ENCODE measurements around the gene SRGAP3.

The SRGAP3 gene

GRCh38 chr3:8975081-8976020 lies 274.1 kb downstream of the SRGAP3 start:
- Histone ChIP-seq H3K9me3 (ENCODE audit: control insufficient read depth, low read depth, low read length) (no peaks in the 10 kb centered on the region), H3K4me1 (ENCODE audit: control insufficient read depth, low read depth, low read length) (peaks cover 6% of the 10 kb centered on the region), H3K27ac (ENCODE audit: low read length) (no peak overlapping the region), H3K36me3 (ENCODE audit: control insufficient read depth, low read depth, low read length) (no peaks in the 10 kb centered on the region), H3K4me3 (ENCODE audit: low read length) (no peak overlapping the region), H3K27me3 (ENCODE audit: control insufficient read depth, insufficient read depth, low read length) (peaks cover 6% of the 10 kb centered on the region), H3K9ac (ENCODE audit: low read length) (no peak overlapping the region)

- Histone ChIP-seq H3K4me3 (ENCODE audit: low read length) (no peak overlapping the region), H3K9ac (ENCODE audit: low read length) (no peak overlapping the region), H3K36me3 (ENCODE audit: control insufficient read depth, low read depth, low read length) (no peaks in the 10 kb centered on the region), H3K27me3 (ENCODE audit: control insufficient read depth, insufficient read depth, low read length) (peaks cover 6% of the 10 kb centered on the region), H3K27ac (ENCODE audit: low read length) (no peak overlapping the region), H3K9me3 (ENCODE audit: control insufficient read depth, low read depth, low read length) (no peaks in the 10 kb centered on the region), H3K4me1 (ENCODE audit: control insufficient read depth, low read depth, low read length) (peaks cover 6% of the 10 kb centered on the region)
These were observed 275.0 kb downstream of the SRGAP3 start for GRCh38 chr3:8974458-8974857.

DNA sequence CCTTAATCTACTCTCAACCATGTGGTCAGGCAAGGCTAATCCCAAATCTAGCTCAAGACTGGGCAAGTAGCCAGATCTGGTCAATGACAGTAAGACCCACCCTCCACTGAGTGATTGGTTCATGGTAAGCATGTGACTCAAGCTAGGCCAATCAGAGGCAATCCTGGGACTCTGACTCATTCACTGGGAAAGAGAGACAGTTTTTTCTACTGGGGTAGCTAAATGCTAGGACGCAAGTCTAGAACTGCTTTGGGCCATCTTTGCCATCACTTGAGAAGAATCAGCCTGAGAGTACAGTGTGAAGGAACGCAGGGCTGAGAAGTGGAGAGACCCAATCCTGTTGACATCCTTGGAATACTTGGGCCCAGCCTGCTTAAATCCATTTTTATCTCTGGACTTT lies 276.8 kb downstream of the SRGAP3 start:
- Histone ChIP-seq H3K36me3 (ENCODE audit: control insufficient read depth, low read depth, low read length) (no peaks in the 10 kb centered on the region), H3K4me3 (ENCODE audit: low read length) (no peak overlapping the region), H3K4me1 (ENCODE audit: control insufficient read depth, low read depth, low read length) (peaks cover 6% of the 10 kb centered on the region), H3K27me3 (ENCODE audit: control insufficient read depth, insufficient read depth, low read length) (peaks cover 15% of the 10 kb centered on the region), H3K9me3 (ENCODE audit: control insufficient read depth, low read depth, low read length) (no peaks in the 10 kb centered on the region), H3K27ac (ENCODE audit: low read length) (no peak overlapping the region), H3K9ac (ENCODE audit: low read length) (no peak overlapping the region)

GRCh38 chr3:8970971-8971589 lies 278.4 kb downstream of the SRGAP3 start:
- peaks cover 6% of the 10 kb centered on the region for H3K4me1 ChIP-seq (ENCODE audit: control insufficient read depth, low read depth, low read length)
- peaks cover 15% of the 10 kb centered on the region for H3K27me3 ChIP-seq (ENCODE audit: control insufficient read depth, insufficient read depth, low read length)
- H3K27ac ChIP-seq (ENCODE audit: low read length) = no peak overlapping the region
- no peak overlapping the region for H3K9ac ChIP-seq (ENCODE audit: low read length)
- H3K36me3 ChIP-seq (ENCODE audit: control insufficient read depth, low read depth, low read length) = no peaks in the 10 kb centered on the region
- H3K9me3 ChIP-seq (ENCODE audit: control insufficient read depth, low read depth, low read length) = no peaks in the 10 kb centered on the region
- H3K4me3 ChIP-seq (ENCODE audit: low read length) = no peak overlapping the region

DNA sequence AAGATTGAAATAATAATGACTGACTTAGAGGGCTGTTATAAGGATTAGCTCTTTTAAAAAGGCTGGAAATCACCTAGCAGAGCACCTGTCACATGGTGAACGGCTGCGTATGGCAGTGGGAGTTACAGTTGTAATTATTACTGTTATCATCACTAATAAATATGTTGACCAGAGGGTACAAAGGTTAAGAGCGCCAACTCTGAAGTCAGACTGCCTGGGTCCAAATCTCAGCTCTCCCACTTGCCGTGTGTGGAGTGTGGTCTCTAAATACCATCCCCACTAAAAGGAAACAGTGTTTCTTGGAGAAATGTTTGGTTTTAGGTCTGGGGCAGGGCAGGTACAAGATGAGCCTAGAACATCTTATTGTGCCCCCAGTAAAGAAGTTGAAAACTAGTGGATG lies 280.2 kb downstream of the SRGAP3 start:
- Histone ChIP-seq H3K4me3 (ENCODE audit: low read length) (no peak overlapping the region), H3K36me3 (ENCODE audit: control insufficient read depth, low read depth, low read length) (no peaks in the 10 kb centered on the region), H3K9me3 (ENCODE audit: control insufficient read depth, low read depth, low read length) (no peaks in the 10 kb centered on the region), H3K9ac (ENCODE audit: low read length) (no peak overlapping the region), H3K4me1 (ENCODE audit: control insufficient read depth, low read depth, low read length) (peaks cover 7% of the 10 kb centered on the region), H3K27ac (ENCODE audit: low read length) (no peak overlapping the region), H3K27me3 (ENCODE audit: control insufficient read depth, insufficient read depth, low read length) (peaks cover 15% of the 10 kb centered on the region)

DNA sequence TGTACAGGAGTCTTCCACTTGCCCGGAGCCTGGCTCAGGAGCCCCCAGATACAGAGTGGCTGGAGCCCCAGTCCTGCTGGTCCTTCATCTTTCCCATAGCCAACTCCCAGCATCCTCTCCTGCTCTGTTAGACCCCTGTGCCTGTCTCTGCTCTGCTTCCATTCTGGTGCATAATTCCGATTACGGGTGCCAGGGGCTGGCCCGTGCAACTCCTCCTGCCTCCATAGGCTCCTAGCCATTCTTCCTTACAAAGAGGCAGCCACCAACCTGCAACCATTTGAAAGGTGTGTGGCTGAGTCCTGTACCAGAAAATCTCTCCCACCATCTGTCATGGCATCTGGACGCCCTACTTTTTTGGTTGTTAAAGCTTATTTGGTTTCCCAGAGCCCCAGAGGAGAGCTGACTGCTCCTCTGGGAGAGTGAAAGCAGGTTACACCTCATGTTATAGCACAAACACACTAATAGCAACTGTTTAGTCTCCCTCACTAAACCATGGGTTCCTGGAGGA lies 281.0 kb downstream of the SRGAP3 start:
- no peak overlapping the region for H3K9ac ChIP-seq (ENCODE audit: low read length)
- no peak overlapping the region for H3K4me3 ChIP-seq (ENCODE audit: low read length)
- H3K27ac ChIP-seq (ENCODE audit: low read length) = no peak overlapping the region
- H3K9me3 ChIP-seq (ENCODE audit: control insufficient read depth, low read depth, low read length) = no peaks in the 10 kb centered on the region
- H3K27me3 ChIP-seq (ENCODE audit: control insufficient read depth, insufficient read depth, low read length) = peaks cover 15% of the 10 kb centered on the region
- H3K4me1 ChIP-seq (ENCODE audit: control insufficient read depth, low read depth, low read length) = peaks cover 12% of the 10 kb centered on the region
- no peaks in the 10 kb centered on the region for H3K36me3 ChIP-seq (ENCODE audit: control insufficient read depth, low read depth, low read length)

DNA sequence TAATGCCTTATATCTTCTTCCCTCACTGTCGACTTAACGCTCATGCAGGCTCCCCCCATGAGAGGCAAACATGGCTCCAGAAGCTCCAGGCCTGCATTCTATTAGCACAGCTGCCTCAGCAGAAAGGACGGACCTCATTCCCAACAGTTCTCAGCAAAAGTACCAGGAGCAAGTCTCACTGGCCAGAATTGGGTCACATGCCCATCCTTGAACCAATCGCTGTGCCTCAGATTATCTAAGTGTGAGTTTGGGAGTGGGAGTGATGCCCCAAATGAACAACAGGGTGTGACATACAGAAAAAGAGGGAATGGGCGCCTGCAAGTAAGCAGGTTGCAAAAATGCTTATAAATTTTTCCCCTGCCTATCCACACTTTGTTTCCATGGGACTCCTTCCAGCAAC lies 281.9 kb downstream of the SRGAP3 start:
- peaks cover 15% of the 10 kb centered on the region for H3K27me3 ChIP-seq (ENCODE audit: control insufficient read depth, insufficient read depth, low read length)
- H3K27ac ChIP-seq (ENCODE audit: low read length) = no peak overlapping the region
- H3K9me3 ChIP-seq (ENCODE audit: control insufficient read depth, low read depth, low read length) = no peaks in the 10 kb centered on the region
- H3K9ac ChIP-seq (ENCODE audit: low read length) = no peak overlapping the region
- no peaks in the 10 kb centered on the region for H3K36me3 ChIP-seq (ENCODE audit: control insufficient read depth, low read depth, low read length)
- no peak overlapping the region for H3K4me3 ChIP-seq (ENCODE audit: low read length)
- peaks cover 12% of the 10 kb centered on the region for H3K4me1 ChIP-seq (ENCODE audit: control insufficient read depth, low read depth, low read length)

GRCh38 chr3:8966820-8967348 lies 282.6 kb downstream of the SRGAP3 start:
- no peak overlapping the region for H3K4me3 ChIP-seq (ENCODE audit: low read length)
- no peaks in the 10 kb centered on the region for H3K36me3 ChIP-seq (ENCODE audit: control insufficient read depth, low read depth, low read length)

DNA sequence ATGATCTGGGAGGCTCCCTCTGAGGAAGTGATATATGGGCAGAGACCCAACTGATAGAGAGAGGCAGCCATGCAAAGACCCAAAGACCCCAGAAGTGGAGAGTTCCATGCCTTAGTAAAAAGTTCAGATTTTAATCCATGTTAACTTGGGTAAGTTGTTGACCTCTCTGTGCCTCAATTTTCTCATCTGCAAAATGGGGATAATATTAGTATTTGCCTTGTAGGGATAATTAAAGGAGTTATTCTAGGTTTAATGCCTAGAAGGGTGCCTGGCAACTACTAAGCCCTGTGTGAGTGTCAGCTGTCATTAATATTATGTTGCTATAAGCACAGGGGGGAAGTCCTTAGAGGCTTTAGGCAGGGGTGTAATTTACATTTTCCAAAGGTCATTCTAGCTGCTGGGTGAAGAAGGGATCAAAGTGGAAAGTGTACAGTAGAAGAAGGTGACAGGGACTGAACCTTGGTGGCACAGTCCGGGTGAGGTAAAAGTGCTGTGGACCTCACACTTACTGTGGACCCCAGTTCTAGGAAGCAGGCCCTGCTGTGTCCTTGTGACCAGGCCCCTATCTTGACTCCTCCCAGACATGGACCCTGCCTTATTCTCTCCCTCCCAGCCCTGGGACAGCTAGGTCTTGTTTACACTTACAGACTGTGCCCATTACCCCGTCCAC lies 283.2 kb downstream of the SRGAP3 start:
- no peaks in the 10 kb centered on the region for H3K9me3 ChIP-seq (ENCODE audit: control insufficient read depth, low read depth, low read length)
- no peak overlapping the region for H3K9ac ChIP-seq (ENCODE audit: low read length)
- H3K4me3 ChIP-seq (ENCODE audit: low read length) = no peak overlapping the region
- peaks cover 12% of the 10 kb centered on the region for H3K4me1 ChIP-seq (ENCODE audit: control insufficient read depth, low read depth, low read length)
- H3K36me3 ChIP-seq (ENCODE audit: control insufficient read depth, low read depth, low read length) = no peaks in the 10 kb centered on the region
- no peak overlapping the region for H3K27ac ChIP-seq (ENCODE audit: low read length)
- H3K27me3 ChIP-seq (ENCODE audit: control insufficient read depth, insufficient read depth, low read length) = peaks cover 9% of the 10 kb centered on the region

More at GRCh38 chr3:8966820-8967348, 282.6 kb downstream of the SRGAP3 start:
- Histone ChIP-seq H3K27me3 (ENCODE audit: control insufficient read depth, insufficient read depth, low read length) (peaks cover 14% of the 10 kb centered on the region), H3K4me1 (ENCODE audit: control insufficient read depth, low read depth, low read length) (peaks cover 12% of the 10 kb centered on the region), H3K27ac (ENCODE audit: low read length) (no peak overlapping the region), H3K9ac (ENCODE audit: low read length) (no peak overlapping the region), H3K9me3 (ENCODE audit: control insufficient read depth, low read depth, low read length) (no peaks in the 10 kb centered on the region)

DNA sequence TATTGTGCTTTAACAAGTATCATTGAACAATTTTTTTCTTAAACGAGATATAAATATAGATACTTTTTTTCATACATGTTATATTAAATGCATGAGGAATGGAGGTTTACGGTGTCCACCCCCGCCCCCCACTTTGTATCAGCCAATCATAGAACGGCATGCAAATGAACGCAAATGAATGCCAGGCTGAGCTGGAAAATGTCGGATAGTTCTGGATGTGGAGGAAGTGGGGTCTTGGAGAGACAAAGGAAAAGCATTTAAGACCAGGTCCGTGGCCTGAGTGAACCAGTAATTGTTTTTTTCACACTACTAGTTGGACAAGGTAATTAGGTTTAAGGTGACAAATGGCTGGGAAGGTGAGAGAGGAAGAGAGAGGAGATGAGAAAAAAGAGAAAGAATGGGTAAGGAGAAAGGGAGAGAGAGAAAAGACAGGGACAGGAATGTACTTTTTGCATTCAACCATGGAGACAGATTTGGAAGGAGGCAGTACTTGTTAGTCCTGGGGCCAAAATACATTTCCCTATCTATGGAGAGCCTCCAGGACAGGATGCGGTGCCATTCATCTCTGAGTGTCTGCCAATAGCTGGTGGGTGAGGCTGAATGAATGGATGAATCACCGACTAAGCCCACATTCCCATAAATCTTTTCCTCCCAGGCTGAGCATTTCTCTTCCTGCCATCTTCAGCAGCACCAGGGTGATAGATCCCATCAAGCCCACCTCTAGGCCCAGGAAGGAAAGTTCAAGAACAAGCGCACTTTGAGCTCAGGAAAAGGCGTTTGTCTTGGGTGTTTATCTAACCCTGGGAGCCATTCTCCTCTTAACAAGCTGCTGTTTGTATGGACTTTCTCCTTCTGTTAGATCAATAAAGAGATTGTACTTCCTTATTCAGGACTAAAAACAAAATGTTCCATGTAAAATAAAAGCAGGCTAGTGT lies 284.7 kb downstream of the SRGAP3 start:
- H3K4me3 ChIP-seq (ENCODE audit: low read length) = no peak overlapping the region
- no peaks in the 10 kb centered on the region for H3K9me3 ChIP-seq (ENCODE audit: control insufficient read depth, low read depth, low read length)
- H3K36me3 ChIP-seq (ENCODE audit: control insufficient read depth, low read depth, low read length) = no peaks in the 10 kb centered on the region
- H3K27ac ChIP-seq (ENCODE audit: low read length) = peak overlapping the region; percentile 9
- peaks cover 12% of the 10 kb centered on the region for H3K4me1 ChIP-seq (ENCODE audit: control insufficient read depth, low read depth, low read length)
- H3K9ac ChIP-seq (ENCODE audit: low read length) = no peak overlapping the region
- H3K27me3 ChIP-seq (ENCODE audit: control insufficient read depth, insufficient read depth, low read length) = peaks cover 9% of the 10 kb centered on the region
